Spleen (tissue), 11 donors: ENCODE results near the gene GLUD1. TPM values are rescaled to one million over a fixed set of nuclear protein-coding genes. Genes with fewer than 3 reads are reported as not detected.
"Not testable (repeated sequence)": the region's sequence is repeated elsewhere in the genome, so short reads cannot be mapped to it uniquely, and the experiment has no call there.

ENCODE experiments used
- DNase-seq: peaks from one replicate; pipeline ENCODE4 v3.0.0-alpha.2; 2020
- H3K27ac ChIP-seq, 8 donors: fragments of 200-600 bp; sonication (generic) in 7 of 8; 1 replicate in 4 of 8; 2 replicates in 4 of 8; pipeline versions ENCODE4 v1.5.0 to v1.8.0; 2016 to 2021; ENCODE audit warnings: inconsistent platforms in 4 of 8, mild to moderate bottlenecking in 4 of 8, moderate library complexity in 1 of 8
- H3K27me3 ChIP-seq, 7 donors: fragments of 200-600 bp; sonication (generic) in 6 of 7; replicated peaks in 1 of 7; 1 replicate in 4 of 7; 2 replicates in 3 of 7; pipeline versions ENCODE4 v1.5.0 to v1.8.0; 2016 to 2021; ENCODE audit warnings: inconsistent platforms in 3 of 7, mild to moderate bottlenecking in 1 of 7
- H3K36me3 ChIP-seq, 6 donors: fragments of 200-600 bp; sonication (generic) in 5 of 6; 1 replicate in 4 of 6; 2 replicates in 2 of 6; pipeline versions ENCODE4 v1.5.0 to v1.8.0; 2016 to 2021; ENCODE audit warnings: inconsistent platforms in 2 of 6
- H3K4me1 ChIP-seq, 6 donors: fragments of 200-600 bp; sonication (generic) in 5 of 6; 1 replicate in 3 of 6; 2 replicates in 3 of 6; pipeline versions ENCODE4 v1.5.0 to v1.8.0; 2016 to 2021; ENCODE audit warnings: inconsistent platforms in 3 of 6
- H3K4me3 ChIP-seq, 8 donors: fragments of 200-600 bp; sonication (generic) in 7 of 8; 1 replicate in 4 of 8; 2 replicates in 4 of 8; pipeline versions ENCODE4 v1.5.0 to v1.8.0; 2016 to 2021; ENCODE audit warnings: inconsistent platforms in 4 of 8, mild to moderate bottlenecking in 4 of 8, moderate library complexity in 2 of 8
- H3K9me3 ChIP-seq, 8 donors: fragments of 200-600 bp; sonication (generic) in 7 of 8; 1 replicate in 4 of 8; 2 replicates in 4 of 8; pipeline versions ENCODE4 v1.5.0 to v1.8.0; 2016 to 2021; ENCODE audit warnings: inconsistent platforms in 4 of 8
- WGBS, 5 donors: extraction: QIAGEN DNeasy Blood & Tissue Kit in 3 of 5; methylation state at CpG; one replicate each; pipeline versions ENCODE4 v1.1.5 to v1.1.7; 2013 to 2018; 5-methylcytosine and 5-hydroxymethylcytosine counted together
- intact Hi-C: fragments of 100-400 bp; cut with DNase I; formaldehyde crosslinking; loops from one replicate; pipeline ENCODE4 v1.15.0; 2023; ENCODE audit warnings: low total_unique reads
- polyA plus RNA-seq, 3 donors: library from polyadenylated mRNA; stranded (reverse); fragments of 200-250 nt; gene quantifications; one replicate each; pipeline ENCODE4 v1.2.1, GENCODE V29; 2013
- total RNA-seq, 7 donors: library from RNA; depleted of rRNA in 3 of 7; stranded (reverse); fragments of >200 nt in 3 of 7; fragmentation: NEBNext Ultra II Directional in 4 of 7; extraction: Animal tissue kit (Norgen Biotek cat#: 25700) in 4 of 7; gene quantifications; one replicate each; pipeline versions ENCODE4 v1.1.0 to v1.2.1, GENCODE V29; 2016 to 2021
- donor health status: healthy with polysubstance abuse.
- donor health status: DM: no; HTN: no; CAD: no; lungs with moderate emphysema.
- donor health status: DM: no; HTN: no; CAD: no.
- donor health status: Bipolar disorder and iron deficiency.
- donor health status: healthy.
- donor health status: DM: no; HTN: no; CAD: no.
- donor health status: DM: yes; HTN: yes; CAD: no.

Gene GLUD1
- total and polyA plus RNA-seq, 10 donors = 41.2 to 130 (median 94.5) TPM

- H3K4me3 ChIP-seq, intact Hi-C loops, H3K27ac ChIP-seq, H3K27me3 ChIP-seq, H3K9me3 ChIP-seq, DNase-seq, H3K36me3 ChIP-seq, H3K4me1 ChIP-seq: not testable (repeated sequence)
- 36 to 50% (median 47%) methylated on average over 5 of the region's 5 CpGs for WGBS, 5 donors
Observed at GRCh38 chr10:87025285-87025958, 69.2 kb downstream of the GLUD1 start.

GRCh38 chr10:87020056-87020455 is 74.6 kb downstream of the GLUD1 start, which contains the start of gene FAM25A:
TSS of gene FAM25A (plus strand) at chr10:87020294. CDS start at chr10:87020325, 31 bp downstream.
- DNase-seq, H3K4me3 ChIP-seq, H3K36me3 ChIP-seq, intact Hi-C loops, H3K27ac ChIP-seq, H3K4me1 ChIP-seq, H3K9me3 ChIP-seq, H3K27me3 ChIP-seq: not testable (repeated sequence)
- WGBS, 5 donors = 82 to 93% (median 90%) methylated on average over 2 to 9 of the region's 9 CpGs

GRCh38 chr10:87019504-87019903 is 75.1 kb downstream of the GLUD1 start:
- H3K9me3 ChIP-seq, DNase-seq, H3K4me3 ChIP-seq, H3K27me3 ChIP-seq, intact Hi-C loops, H3K36me3 ChIP-seq, H3K27ac ChIP-seq, H3K4me1 ChIP-seq: not testable (repeated sequence)
- 71 to 92% (median 87%) methylated on average over 1 of the region's 1 CpG; no CpG with 5 or more reads in 1 of the 5 donors for WGBS, 5 donors

GRCh38 chr10:87019066-87019465 is 75.6 kb downstream of the GLUD1 start:
- intact Hi-C loops, H3K4me1 ChIP-seq, H3K9me3 ChIP-seq, H3K27ac ChIP-seq, DNase-seq, H3K27me3 ChIP-seq, H3K4me3 ChIP-seq, H3K36me3 ChIP-seq: not testable (repeated sequence)
- WGBS, 5 donors = 88 to 94% (median 92%) methylated on average over 2 to 6 of the region's 6 CpGs

- H3K9me3 ChIP-seq, H3K4me3 ChIP-seq, H3K4me1 ChIP-seq, DNase-seq, H3K36me3 ChIP-seq, H3K27ac ChIP-seq, intact Hi-C loops, H3K27me3 ChIP-seq: not testable (repeated sequence)
- 76 to 88% (median 85%) methylated on average over 4 to 6 of the region's 6 CpGs for WGBS, 5 donors
Observed at GRCh38 chr10:87018127-87018526, 76.5 kb downstream of the GLUD1 start.

- H3K4me3 ChIP-seq, H3K4me1 ChIP-seq, H3K27me3 ChIP-seq, intact Hi-C loops, H3K36me3 ChIP-seq, H3K27ac ChIP-seq, H3K9me3 ChIP-seq, DNase-seq: not testable (repeated sequence)
- 78 to 92% (median 90%) methylated on average over 8 to 10 of the region's 10 CpGs for WGBS, 5 donors
Observed at GRCh38 chr10:87014986-87015716, 79.5 kb downstream of the GLUD1 start.

GRCh38 chr10:87013528-87013927 is 81.1 kb downstream of the GLUD1 start:
- H3K4me1 ChIP-seq, H3K36me3 ChIP-seq, H3K27ac ChIP-seq, H3K9me3 ChIP-seq, DNase-seq, intact Hi-C loops, H3K4me3 ChIP-seq, H3K27me3 ChIP-seq: not testable (repeated sequence)
- 11 to 20% (median 15%) methylated on average over 3 of the region's 3 CpGs for WGBS, 5 donors

- intact Hi-C loops, H3K4me3 ChIP-seq, DNase-seq, H3K36me3 ChIP-seq, H3K27ac ChIP-seq, H3K27me3 ChIP-seq, H3K4me1 ChIP-seq, H3K9me3 ChIP-seq: not testable (repeated sequence)
- 91 to 93% (median 92%) methylated on average over 14 to 18 of the region's 18 CpGs for WGBS, 5 donors
Observed at GRCh38 chr10:87009134-87009696, 85.4 kb downstream of the GLUD1 start.

- DNase-seq, H3K36me3 ChIP-seq, H3K27me3 ChIP-seq, H3K27ac ChIP-seq, H3K9me3 ChIP-seq, H3K4me3 ChIP-seq, intact Hi-C loops, H3K4me1 ChIP-seq: not testable (repeated sequence)
- 92 to 97% (median 93%) methylated on average over 7 of the region's 7 CpGs for WGBS, 5 donors
Observed at GRCh38 chr10:87008303-87008702, 86.3 kb downstream of the GLUD1 start.

- DNase-seq, H3K4me1 ChIP-seq, intact Hi-C loops, H3K9me3 ChIP-seq, H3K27ac ChIP-seq, H3K27me3 ChIP-seq, H3K4me3 ChIP-seq, H3K36me3 ChIP-seq: not testable (repeated sequence)
- WGBS, 5 donors = 86 to 98% (median 94%) methylated on average over 4 to 6 of the region's 6 CpGs
Observed at GRCh38 chr10:87007674-87008073, 87.0 kb downstream of the GLUD1 start.

GRCh38 chr10:87007124-87007523 is 87.5 kb downstream of the GLUD1 start:
- WGBS, 5 donors = 44 to 83% (median 75%) methylated on average over 1 of the region's 1 CpG
- DNase-seq, H3K9me3 ChIP-seq, H3K4me1 ChIP-seq, H3K36me3 ChIP-seq, intact Hi-C loops, H3K27me3 ChIP-seq, H3K27ac ChIP-seq, H3K4me3 ChIP-seq: not testable (repeated sequence)
